ENCODE data around the gene DGKG.

- TF ChIP-seq CTCF (conservative IDR thresholded peaks at IDR 0.05; ENCODE audit: low read depth, low read length): no peak
- TF ChIP-seq EZH2 (IDR thresholded peaks at IDR 0.05; ENCODE audit: borderline replicate concordance, low read depth, low read length, poor library complexity, severe bottlenecking): no peak
Observed at GRCh38 chr3:186244016-186244415, 118.0 kb downstream of the DGKG start.

Data from A673 (cell line).